ENCODE measurements around the gene ANKRD7.
"Not testable (repeated sequence)": the region's sequence is repeated elsewhere in the genome, so short reads cannot be mapped to it uniquely, and the experiment has no call there.

The ANKRD7 gene

DNA sequence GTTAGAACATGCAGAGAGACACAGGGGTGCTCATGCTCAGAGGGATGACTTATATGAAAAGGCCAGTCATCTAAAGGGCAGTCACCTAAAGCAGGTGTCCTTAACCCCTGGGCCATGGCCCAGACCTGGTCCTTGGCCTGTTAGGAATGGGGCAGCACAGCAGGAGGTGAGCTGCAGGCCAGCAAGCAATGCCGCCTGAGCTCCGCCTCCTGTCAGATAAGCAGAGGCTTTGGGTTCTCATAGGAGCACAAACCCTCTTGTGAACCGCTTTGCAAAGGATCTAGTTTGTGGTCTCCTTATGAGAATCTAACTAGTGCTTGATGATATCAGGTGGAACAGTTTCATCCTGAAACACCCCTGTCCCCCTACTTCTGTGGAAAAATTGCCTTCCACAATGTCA, 14.5 kb downstream of the ANKRD7 start:
- Mint-ChIP-seq H3K27me3 (ENCODE audit: low read depth, poor library complexity) (no peaks in the 10 kb centered on the region), H3K9me3 (no peaks in the 10 kb centered on the region), H3K4me3 (no peak overlapping the region), H3K27ac (no peak overlapping the region), H3K4me1 (no peaks in the 10 kb centered on the region), H3K36me3 (ENCODE audit: low read depth) (no peaks in the 10 kb centered on the region)
- no peak for DNase-seq
- TF ChIP-seq, protein P1, sequence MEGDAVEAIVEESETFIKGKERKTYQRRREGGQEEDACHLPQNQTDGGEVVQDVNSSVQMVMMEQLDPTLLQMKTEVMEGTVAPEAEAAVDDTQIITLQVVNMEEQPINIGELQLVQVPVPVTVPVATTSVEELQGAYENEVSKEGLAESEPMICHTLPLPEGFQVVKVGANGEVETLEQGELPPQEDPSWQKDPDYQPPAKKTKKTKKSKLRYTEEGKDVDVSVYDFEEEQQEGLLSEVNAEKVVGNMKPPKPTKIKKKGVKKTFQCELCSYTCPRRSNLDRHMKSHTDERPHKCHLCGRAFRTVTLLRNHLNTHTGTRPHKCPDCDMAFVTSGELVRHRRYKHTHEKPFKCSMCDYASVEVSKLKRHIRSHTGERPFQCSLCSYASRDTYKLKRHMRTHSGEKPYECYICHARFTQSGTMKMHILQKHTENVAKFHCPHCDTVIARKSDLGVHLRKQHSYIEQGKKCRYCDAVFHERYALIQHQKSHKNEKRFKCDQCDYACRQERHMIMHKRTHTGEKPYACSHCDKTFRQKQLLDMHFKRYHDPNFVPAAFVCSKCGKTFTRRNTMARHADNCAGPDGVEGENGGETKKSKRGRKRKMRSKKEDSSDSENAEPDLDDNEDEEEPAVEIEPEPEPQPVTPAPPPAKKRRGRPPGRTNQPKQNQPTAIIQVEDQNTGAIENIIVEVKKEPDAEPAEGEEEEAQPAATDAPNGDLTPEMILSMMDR (IDR thresholded peaks at IDR 0.05) = no peak

DNA sequence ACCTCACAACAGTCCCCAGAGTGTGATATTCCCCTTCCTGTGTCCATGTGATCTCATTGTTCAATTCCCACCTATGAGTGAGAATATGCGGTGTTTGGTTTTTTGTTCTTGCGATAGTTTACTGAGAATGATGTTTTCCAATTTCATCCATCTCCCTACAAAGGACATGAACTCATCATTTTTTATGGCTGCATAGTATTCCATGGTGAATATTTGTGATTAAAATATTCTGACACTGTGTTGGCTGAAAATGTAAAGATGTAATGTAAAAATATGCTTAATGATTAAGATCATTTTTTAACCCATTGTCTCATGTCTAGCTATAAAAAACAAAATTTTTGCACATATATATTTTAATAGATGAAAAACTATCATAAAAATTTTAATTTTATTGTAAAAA, 15.8 kb downstream of the ANKRD7 start:
- H3K4me3 Mint-ChIP-seq; H3K27ac Mint-ChIP-seq; H3K9me3 Mint-ChIP-seq; H3K36me3 Mint-ChIP-seq (ENCODE audit: low read depth); H3K4me1 Mint-ChIP-seq; H3K27me3 Mint-ChIP-seq (ENCODE audit: low read depth, poor library complexity); DNase-seq: not testable (repeated sequence)

DNA sequence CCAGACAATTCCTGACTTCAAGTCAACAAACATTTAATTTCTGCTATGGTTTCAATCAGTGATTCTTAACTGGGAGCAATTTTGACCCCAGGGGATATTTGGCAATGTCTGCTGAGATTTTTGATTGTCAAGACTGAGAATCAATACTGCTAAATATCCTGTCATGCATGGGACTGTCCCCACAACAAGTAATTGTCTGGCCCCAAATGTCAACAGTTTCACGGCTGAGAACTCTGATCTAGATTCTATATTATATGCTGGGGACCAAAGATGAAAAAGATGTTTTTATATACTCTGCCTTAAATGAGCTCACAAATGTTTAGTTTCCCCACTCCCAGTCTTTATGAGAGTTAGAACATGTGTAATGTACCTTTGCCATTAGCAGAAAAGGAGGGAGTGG, 19.2 kb downstream of the ANKRD7 start:
- H3K4me1 Mint-ChIP-seq = no peaks in the 10 kb centered on the region
- no peaks in the 10 kb centered on the region for H3K36me3 Mint-ChIP-seq (ENCODE audit: low read depth)
- no peak for DNase-seq
- no peaks in the 10 kb centered on the region for H3K9me3 Mint-ChIP-seq
- no peak overlapping the region for H3K4me3 Mint-ChIP-seq
- TF ChIP-seq, protein P1 (IDR thresholded peaks at IDR 0.05) = no peak
- H3K27ac Mint-ChIP-seq = no peak overlapping the region
- no peaks in the 10 kb centered on the region for H3K27me3 Mint-ChIP-seq (ENCODE audit: low read depth, poor library complexity)

DNA sequence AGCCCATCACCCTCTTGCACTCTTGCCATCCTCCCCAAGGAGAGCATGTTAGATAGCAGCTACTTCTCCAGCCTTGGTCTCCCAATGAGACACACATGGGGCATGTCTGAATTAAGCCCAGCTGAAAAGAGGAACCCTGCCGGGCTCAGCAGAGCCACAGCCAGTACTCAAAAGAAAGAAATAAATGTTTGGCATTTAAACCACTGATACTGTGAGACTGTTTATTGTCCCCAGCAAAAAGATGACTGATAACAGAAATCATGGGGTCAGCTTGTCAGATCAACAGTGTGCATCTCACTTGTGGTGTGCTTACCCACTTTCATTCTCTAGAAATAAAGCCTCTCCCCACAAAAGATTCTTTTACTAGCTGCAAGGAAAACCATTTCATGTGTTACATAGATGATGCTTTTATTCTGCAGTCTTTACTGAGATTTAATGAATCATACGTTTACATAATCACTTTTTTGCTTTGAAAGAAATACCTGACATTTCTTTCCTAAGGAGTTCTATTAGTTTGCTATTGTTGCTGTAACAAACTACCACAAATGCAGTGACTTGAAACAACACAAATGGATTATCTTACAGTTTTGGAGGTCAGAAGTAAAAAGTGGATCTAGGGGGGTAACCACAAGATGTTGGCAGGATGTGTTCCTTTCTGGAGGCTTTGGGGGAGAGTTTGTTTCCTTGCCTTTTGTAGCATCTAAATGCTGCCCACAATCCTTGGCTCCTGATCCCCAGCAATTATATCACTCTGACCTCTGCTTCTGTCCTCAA, 20.9 kb downstream of the ANKRD7 start:
- no peaks in the 10 kb centered on the region for H3K9me3 Mint-ChIP-seq
- peak overlapping the region; percentile 51 for H3K27ac Mint-ChIP-seq
- H3K36me3 Mint-ChIP-seq (ENCODE audit: low read depth) = no peaks in the 10 kb centered on the region
- no peaks in the 10 kb centered on the region for H3K4me1 Mint-ChIP-seq
- H3K4me3 Mint-ChIP-seq = no peak overlapping the region
- no peaks in the 10 kb centered on the region for H3K27me3 Mint-ChIP-seq (ENCODE audit: low read depth, poor library complexity)
- DNase-seq = no peak
- TF ChIP-seq, protein P1 (IDR thresholded peaks at IDR 0.05) = no peak

DNA sequence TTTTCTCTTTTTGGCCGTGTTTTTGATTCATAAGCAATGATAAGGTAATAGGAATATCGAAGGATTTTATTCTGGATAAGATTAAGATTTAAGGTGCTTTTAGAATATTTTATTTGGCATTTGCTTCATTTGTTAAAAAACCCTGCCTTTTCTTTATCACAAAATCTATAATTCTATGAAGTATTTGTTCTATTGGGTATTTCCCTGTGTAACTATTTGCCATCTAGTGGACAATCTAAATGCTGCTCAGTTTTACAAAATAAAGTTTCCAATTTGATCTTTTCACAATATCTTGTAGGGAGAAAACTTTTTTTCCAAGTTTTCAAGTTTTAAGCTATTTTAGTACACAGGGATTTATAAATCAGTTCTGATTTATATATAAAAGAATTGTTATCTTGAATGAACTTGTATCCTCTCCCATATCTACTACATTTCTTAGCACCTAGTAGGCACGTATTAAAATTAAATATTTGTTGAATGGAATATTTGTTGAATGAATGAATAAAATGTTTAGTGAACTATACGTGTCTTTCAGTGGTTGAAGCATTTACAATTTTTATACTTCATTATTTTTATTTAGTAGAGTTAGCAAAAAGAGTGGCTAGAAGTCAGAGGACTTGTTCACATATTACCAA, 26.5 kb downstream of the ANKRD7 start:
- Mint-ChIP-seq H3K36me3 (ENCODE audit: low read depth) (no peaks in the 10 kb centered on the region), H3K27ac (no peak overlapping the region), H3K4me1 (no peaks in the 10 kb centered on the region), H3K4me3 (no peak overlapping the region), H3K9me3 (no peaks in the 10 kb centered on the region), H3K27me3 (ENCODE audit: low read depth, poor library complexity) (no peaks in the 10 kb centered on the region)
- no peak for DNase-seq
- TF ChIP-seq, protein P1 (IDR thresholded peaks at IDR 0.05) = no peak

DNA sequence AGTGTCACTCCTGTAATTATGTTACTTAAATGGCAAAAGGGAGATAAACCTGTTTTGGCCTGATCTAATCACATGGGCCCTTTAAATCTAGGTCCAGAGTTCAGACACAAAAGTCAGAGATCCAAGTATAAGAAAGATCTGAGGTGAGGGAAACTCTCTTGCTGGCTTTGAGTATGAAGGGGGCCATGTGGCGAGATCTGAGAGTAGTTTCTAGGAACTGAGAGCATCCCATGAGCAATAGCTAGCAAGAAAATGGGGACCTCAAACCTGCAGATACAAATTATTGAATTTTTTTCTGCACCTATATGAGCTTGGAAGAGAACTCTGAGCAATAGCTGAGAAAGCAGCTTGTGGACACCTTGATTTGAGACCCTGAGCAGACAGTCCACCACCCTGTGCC, 27.6 kb downstream of the ANKRD7 start:
- Mint-ChIP-seq H3K36me3 (ENCODE audit: low read depth) (no peaks in the 10 kb centered on the region), H3K4me1 (no peaks in the 10 kb centered on the region), H3K27ac (no peak overlapping the region), H3K9me3 (no peaks in the 10 kb centered on the region), H3K27me3 (ENCODE audit: low read depth, poor library complexity) (no peaks in the 10 kb centered on the region), H3K4me3 (no peak overlapping the region)
- TF ChIP-seq, protein P1 (IDR thresholded peaks at IDR 0.05) = no peak
- DNase-seq = no peak
